ENCODE results near the gene ARGLU1.

DNA sequence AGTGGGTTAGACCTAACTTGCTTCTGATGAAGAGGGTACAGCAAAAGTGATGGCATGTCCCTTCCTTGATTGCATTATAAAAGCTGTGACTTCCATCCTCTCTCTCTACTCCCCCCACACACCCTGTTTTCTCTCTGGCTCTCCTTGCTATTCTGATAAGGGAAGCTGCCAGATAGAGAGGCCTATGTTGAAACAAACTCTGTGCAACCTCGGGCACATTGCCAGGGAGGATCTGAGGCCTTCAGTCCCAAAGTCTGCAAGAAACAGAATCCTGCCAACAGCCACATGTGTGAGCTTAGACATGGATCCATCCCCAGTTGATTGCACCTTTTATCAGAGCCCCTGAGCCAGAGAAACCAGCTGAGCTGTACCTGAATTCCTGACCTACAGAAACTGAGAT lies 44.8 kb upstream of the ARGLU1 start:
- TF ChIP-seq, protein P1, sequence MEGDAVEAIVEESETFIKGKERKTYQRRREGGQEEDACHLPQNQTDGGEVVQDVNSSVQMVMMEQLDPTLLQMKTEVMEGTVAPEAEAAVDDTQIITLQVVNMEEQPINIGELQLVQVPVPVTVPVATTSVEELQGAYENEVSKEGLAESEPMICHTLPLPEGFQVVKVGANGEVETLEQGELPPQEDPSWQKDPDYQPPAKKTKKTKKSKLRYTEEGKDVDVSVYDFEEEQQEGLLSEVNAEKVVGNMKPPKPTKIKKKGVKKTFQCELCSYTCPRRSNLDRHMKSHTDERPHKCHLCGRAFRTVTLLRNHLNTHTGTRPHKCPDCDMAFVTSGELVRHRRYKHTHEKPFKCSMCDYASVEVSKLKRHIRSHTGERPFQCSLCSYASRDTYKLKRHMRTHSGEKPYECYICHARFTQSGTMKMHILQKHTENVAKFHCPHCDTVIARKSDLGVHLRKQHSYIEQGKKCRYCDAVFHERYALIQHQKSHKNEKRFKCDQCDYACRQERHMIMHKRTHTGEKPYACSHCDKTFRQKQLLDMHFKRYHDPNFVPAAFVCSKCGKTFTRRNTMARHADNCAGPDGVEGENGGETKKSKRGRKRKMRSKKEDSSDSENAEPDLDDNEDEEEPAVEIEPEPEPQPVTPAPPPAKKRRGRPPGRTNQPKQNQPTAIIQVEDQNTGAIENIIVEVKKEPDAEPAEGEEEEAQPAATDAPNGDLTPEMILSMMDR (optimal IDR thresholded peaks at IDR 0.05 in 1 of 3, IDR thresholded peaks at IDR 0.05 in 1 of 3, conservative IDR thresholded peaks at IDR 0.05 in 1 of 3; ENCODE audit: extremely low read depth in 1 of 3, insufficient read depth in 2 of 3, low read length in 3 of 3) = no peak
- no peak for TF ChIP-seq EZH2 (IDR thresholded peaks at IDR 0.05; ENCODE audit: low read length)
